Erythroblast (primary cell): Measurements from ENCODE around the gene ZMAT5.

Experiments
- DNase-seq, 2 experiments: peaks; one replicate each; lab custom pipeline; 2025; lab: John Stamatoyannopoulos, UW
- GATA1 ChIP-seq: IDR thresholded peaks from 2 replicates; pipeline ENCODE4 v1.6.1; 2011; ENCODE audit warnings: low read depth, mild to moderate bottlenecking, control low read depth, low read length, moderate library complexity
- POLR2A ChIP-seq: IDR thresholded peaks from 2 replicates; pipeline ENCODE4 v1.6.1; 2011; ENCODE audit warnings: mild to moderate bottlenecking, low read length

Gene ZMAT5

GRCh38 chr22:29737251-29738117 lies 29.3 kb downstream of the ZMAT5 start:
- no peak for DNase-seq
- TF ChIP-seq POLR2A (no peak), GATA1 (no peak)

GRCh38 chr22:29735416-29735815 lies 31.4 kb downstream of the ZMAT5 start:
- DNase-seq, result no peak
- TF ChIP-seq POLR2A (no peak), GATA1 (no peak)

GRCh38 chr22:29734838-29735237 lies 32.0 kb downstream of the ZMAT5 start:
- no peak for TF ChIP-seq GATA1
- TF ChIP-seq POLR2A, result no peak
- DNase-seq, result no peak

GRCh38 chr22:29734406-29734805 lies 32.4 kb downstream of the ZMAT5 start:
- DNase-seq, result no peak
- no peak for TF ChIP-seq GATA1
- TF ChIP-seq POLR2A, result no peak

- TF ChIP-seq POLR2A, result peak; percentile 88
- no peak for TF ChIP-seq GATA1
- peak; percentile 79 to 88 for DNase-seq
Measured at GRCh38 chr22:29733362-29734201, 33.2 kb downstream of the ZMAT5 start.

GRCh38 chr22:29732883-29733282 lies 33.9 kb downstream of the ZMAT5 start:
- no peak for DNase-seq
- TF ChIP-seq POLR2A, result no peak
- no peak for TF ChIP-seq GATA1

- DNase-seq, result no peak
- TF ChIP-seq GATA1 (no peak), POLR2A (no peak)
Measured at GRCh38 chr22:29731058-29731850, 35.6 kb downstream of the ZMAT5 start.

- DNase-seq, result no peak
- no peak for TF ChIP-seq POLR2A
- TF ChIP-seq GATA1, result no peak
Measured at GRCh38 chr22:29729161-29729560, 37.6 kb downstream of the ZMAT5 start.

- peak; percentile 61 to 67 for DNase-seq
- TF ChIP-seq GATA1 (no peak), POLR2A (no peak)
Measured at GRCh38 chr22:29727131-29727523, 39.7 kb downstream of the ZMAT5 start.

GRCh38 chr22:29726512-29727130 lies 40.2 kb downstream of the ZMAT5 start:
- TF ChIP-seq POLR2A (no peak), GATA1 (no peak)

GRCh38 chr22:29726106-29726505 lies 40.7 kb downstream of the ZMAT5 start:
- TF ChIP-seq POLR2A, result no peak
- TF ChIP-seq GATA1, result no peak
- peak; percentile 72 to 86 for DNase-seq

More at GRCh38 chr22:29726512-29727130, 40.2 kb downstream of the ZMAT5 start:
- peak in 1 of 2 experiments; percentile 51 for DNase-seq

- TF ChIP-seq GATA1 (no peak), POLR2A (no peak)
- DNase-seq, result no peak
Measured at GRCh38 chr22:29724843-29725242, 42.0 kb downstream of the ZMAT5 start.

GRCh38 chr22:29723766-29724165 lies 43.0 kb downstream of the ZMAT5 start:
- TF ChIP-seq POLR2A, result no peak
- no peak for TF ChIP-seq GATA1

More at GRCh38 chr22:29723766-29724165, 43.0 kb downstream of the ZMAT5 start:
- DNase-seq, result no peak
